ENCODE data around the gene TUBGCP2. TPM values are rescaled to one million over a fixed set of nuclear protein-coding genes. Genes with fewer than 3 reads are reported as not detected.

TUBGCP2 gene
- total RNA-seq, 1 donor from 2014 or later = 47.7 TPM

DNA sequence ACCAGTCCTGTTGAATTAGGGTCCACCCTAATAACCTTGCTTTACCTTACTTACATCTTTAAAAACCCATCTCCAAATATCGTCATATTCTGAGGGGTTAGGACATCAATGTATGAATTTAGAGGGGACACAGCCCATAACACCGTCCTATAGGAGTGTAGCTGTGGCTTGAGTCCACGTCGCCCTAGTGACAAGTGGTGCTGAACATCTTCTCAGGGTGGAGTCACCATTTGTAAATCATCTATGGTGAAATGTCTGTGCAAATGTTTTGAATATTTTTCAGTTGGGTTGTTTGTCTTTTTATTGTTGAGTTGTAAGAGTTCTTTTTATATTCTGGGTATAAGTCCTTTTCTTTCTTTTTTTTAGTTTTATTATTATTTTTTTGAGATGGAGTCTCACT lies 33.3 kb upstream of the TUBGCP2 start:
- DNase-seq = no peak

GRCh38 chr10:133339708-133340380 lies 31.2 kb upstream of the TUBGCP2 start:
- no peak for DNase-seq

- DNase-seq = no peak
These were observed 29.7 kb upstream of the TUBGCP2 start for GRCh38 chr10:133338080-133339071.

DNA sequence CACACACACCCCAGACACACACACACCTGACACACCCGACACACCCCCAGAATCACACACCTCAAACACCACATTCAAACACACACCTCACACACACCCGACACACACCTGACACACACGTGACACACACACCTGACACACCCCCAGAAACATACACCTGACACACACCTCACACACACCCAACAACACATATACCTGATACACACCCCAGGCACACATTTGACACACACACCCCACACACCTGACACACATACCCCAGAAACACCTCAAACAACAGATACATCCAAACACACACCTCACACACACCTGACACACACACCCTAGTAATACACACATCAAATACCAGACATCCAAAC lies 28.7 kb upstream of the TUBGCP2 start:
- no peak for DNase-seq

GRCh38 chr10:133336577-133337369 lies 28.1 kb upstream of the TUBGCP2 start, which contains the start of gene CALY:
CALY (minus strand) TSS chr10:133336896; CDS start chr10:133328989, 7,907 bp downstream.
- peak; percentile 34 for DNase-seq

DNA sequence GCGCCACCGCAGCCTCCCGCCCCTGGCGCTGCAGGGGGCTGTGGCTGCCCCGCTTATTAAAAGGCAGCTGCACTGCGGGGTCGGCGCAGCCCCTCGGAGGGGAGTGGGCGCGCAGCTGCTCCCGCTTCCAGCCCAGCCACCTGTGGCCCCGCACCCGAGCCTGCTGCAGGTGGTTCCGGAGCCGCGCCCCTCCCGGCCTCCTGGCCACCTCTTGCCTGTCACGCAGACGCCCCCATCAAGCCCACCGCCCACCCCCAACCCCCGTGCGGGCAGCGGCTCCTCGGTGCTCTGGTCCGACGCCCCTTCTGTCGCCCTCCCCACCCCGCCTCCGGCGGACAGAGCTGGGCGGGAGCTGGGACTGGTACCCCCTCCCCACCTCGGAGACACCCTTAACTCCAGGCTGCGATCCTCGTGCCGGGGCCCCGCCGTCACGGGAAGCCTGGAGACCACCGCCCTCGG lies 27.5 kb upstream of the TUBGCP2 start:
- DNase-seq = no peak

DNA sequence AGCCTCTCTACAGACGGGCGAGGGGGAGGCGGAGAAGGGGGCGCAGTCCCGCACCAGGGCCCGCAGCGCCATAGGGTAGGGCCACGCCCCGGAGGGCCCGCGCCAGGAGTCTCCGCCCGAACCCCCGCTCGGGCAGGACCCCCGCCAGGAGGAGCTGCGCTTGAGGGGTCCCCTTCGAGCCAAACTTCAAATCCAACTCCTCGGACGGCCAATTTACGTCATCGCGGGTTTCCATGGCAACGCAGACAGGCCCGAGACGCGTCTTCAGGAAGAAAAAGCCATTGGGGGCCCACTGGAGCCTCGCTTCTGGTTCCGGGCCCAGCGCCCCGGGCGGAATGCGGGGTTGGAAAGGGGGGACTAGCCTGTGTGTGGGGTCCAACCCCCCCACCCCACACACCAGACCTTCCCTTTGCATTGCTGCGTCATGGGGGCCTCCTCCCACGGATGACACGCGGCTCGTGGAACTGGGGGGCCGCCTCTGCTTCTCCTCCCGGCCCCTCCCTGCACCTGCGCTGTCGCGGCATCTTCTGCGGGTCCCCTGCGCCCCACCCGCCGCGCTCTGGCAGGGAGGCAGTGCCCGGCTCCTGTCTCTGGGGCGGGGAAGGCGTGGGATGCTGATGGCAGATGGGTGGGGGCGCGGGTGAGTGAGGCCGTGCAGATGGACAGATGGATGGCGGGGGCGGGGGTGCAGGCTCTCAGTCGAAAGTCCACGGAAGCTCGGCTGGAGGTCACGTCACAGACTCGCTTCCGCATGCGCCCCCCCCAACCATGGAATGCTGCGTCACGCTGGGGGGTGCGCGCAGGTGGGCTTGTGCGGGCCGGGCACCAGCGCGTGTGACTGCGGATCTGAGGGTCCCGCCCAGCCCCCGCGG lies 26.8 kb upstream of the TUBGCP2 start:
- peak; percentile 81 for DNase-seq

DNA sequence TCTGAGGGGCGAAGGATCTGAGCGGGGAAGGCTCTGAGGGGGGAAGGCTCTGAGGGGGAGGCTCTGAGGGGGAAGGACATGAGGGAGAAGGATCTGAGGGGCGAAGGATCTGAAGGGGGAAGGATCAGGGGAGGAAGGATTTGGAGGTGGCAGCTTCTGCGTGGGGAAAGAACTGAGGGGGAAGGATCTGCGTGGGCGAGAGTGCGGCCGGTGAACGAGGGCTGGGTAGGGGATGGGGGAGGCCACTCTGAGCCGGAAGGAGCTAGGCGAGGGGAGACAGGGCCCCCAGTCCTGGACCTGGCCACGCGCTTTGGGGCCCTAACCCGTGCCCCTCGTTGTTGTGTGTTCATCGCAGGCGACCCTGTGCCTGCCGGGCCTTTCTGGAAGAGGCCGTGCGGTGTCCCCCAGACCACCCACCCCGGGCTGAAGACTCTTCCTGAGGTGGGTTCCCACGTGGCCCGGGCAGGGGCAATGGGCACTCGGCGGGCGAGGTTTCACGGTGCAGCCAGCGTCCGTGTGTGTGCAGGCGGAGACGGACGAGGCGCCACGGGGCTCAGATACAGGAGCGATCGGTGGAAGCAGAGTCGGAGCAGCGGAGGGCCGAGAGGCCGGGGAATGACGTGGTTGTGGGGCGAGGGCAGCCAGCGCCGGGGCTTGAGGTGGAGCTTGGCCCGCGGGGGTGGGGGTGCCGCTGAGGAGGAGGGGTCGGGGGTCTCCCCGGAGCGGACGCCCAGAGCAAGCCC lies 26.0 kb upstream of the TUBGCP2 start:
- DNase-seq = no peak

GRCh38 chr10:133332936-133333699 lies 24.4 kb upstream of the TUBGCP2 start:
- no peak for DNase-seq

GRCh38 chr10:133329491-133330202 lies 21.0 kb upstream of the TUBGCP2 start:
- peak; percentile 94 for DNase-seq

DNA sequence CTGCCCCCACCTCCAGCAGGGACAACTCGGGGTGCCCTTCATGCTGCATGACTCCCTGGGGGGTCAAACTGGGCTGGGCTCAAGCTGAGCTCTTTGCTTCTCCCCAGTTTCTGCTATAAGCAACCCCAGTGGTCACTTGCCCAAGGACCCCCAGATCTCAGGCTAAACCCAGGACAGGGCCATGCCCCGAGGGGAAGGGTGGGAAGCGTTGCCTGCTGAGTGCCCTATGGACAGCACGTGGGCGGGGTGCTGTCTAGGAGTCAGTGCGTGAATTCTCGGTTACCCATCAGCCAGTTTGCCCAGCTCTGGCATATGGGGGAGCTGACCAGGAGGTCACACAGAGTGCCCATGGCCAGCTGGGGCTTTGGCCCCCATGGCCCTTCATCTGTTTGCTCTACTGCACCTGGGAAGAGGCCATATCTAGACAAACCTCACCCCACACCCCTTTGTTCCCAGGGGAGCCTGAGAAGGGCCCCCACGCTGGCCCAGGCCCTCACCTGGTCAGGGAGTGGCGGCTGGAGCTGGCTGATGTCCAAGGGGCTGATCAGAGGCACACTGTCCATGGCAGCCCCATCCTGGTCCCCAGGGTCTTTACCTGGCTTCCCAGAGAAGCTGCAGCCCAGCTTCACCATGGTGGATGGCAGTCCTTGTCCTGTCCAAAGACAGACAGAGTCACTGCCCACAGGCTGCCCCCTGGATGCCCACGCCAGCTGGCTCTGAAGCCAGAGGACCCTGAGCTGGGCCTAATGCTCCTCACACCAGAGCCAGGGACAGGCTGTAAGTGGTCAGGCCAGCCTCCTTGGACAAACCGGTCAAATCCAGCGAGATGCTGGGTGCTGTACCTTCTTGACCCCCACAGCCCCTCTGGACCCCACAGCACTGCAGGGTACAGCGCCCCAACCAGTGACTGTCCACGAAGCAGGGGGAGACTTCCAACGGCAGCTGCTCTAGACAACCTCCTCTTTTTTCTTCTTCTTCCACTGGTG lies 20.0 kb upstream of the TUBGCP2 start:
- no peak for DNase-seq

DNA sequence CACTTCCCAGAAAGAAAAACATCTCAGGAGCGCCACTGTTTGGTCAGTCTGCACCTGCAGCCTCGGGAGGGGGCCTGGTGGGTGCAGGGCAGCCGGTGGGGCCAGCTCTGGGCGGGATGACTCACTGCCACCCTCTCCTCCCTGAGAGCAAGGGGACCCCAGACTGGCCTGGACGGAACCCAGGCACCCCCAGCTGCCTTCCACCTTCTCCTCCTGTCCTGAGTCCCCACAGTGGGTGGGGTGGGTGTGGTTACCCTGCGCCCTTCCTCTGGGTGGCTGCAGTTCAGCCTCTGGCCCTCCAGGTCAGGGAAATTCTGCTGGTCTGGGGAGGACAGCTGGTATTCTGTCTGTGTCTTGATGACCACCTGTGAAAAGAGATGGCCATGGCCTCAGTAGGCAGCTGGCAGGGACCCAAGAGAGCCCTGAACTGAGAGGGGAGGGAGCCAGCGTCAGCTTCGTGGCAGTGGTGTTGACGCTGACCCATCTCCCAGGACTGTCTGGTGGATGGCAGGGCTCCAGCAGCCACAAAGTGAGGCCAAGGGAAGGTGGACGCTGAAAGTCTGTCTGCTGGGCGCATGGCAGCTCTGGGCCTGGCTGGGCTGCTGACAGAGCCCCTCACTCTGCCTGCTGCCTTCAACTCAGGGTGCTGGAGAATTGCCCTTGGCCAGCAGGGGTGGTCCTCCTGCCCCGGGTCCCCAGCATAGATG lies 19.1 kb upstream of the TUBGCP2 start:
- no peak for DNase-seq

DNA sequence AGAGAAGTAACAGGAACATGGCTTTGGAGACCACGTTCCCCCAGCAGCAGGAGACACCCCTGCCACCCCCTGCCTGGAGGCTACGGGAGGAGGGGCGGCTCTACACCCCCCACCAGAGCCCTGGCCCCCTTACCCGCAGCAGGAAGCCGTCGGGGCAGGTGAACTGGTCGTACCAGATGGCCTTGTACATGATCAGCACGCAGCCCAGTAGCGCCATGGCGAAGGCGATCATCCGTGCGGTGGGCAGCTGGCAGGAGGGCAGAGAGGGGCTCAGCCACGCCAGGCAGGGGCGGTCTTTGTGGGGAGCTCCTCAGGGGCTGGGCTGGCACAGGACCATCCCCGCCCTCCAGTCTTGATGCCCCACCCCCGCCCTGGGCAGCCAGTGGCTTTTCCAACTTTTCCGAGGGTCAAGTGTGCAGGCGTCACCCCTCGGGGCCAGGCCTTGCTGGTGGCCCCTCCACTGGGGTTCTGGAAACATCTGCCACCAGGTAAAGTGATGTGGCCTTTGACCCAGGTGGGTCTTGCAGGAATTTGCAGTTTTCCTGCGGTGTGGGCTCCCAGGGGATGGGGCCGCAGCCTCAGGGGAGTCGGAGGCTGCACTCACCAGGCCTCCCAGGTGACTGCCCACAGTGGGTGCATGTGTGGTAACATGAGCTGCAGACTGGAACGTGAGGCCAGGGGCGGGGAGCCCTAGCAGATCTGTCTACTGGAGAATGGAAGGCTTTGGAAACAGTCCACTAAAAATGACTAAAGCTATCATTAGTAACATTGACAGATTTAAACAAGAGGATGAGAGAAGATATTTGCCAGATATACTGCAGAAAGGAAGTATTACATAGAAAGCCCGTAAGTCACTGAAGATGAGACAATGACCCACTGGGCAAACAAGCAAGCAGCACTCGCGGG lies 18.3 kb upstream of the TUBGCP2 start:
- DNase-seq = no peak

DNA sequence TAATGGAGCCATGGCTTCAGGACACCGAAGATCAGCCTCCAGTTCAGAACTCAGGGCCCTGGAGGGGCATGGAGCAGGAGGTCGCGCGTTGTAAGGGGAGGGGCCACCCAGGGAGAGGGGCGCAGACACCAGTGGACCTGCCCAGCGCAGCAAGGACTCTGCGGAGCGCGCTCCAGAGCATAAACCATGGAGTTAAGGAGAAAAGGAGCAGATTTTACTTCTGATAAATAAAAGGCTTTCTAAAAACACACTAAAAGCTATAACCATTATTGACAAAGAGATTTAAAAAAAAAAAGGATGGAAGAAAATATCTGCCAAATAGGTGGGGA lies 17.5 kb upstream of the TUBGCP2 start:
- DNase-seq = no peak

- DNase-seq = no peak
These were observed 17.0 kb upstream of the TUBGCP2 start for GRCh38 chr10:133325440-133326222.

Measured in tongue (tissue), 2 donors.